Heart left ventricle (tissue), 16 donors: ENCODE data around the gene ZNF219. TPM values are rescaled to one million over a fixed set of nuclear protein-coding genes. Genes with fewer than 3 reads are reported as not detected.

Experiments
- ATAC-seq, 4 donors: fragments of 200-7000 bp; cut with Tn5 transposase; one replicate each; pipeline ENCODE4 v1.9.1; 2020 to 2022; ENCODE audit warnings: moderate library complexity in 4 of 4, mild to moderate bottlenecking in 3 of 4, moderate number of reproducible peaks in 1 of 4
- DNase-seq, 5 donors: peaks; one replicate each; pipeline ENCODE4 v3.0.0-alpha.2; 2020
- H3K27ac ChIP-seq, 12 donors: fragments of 200-600 bp; sonication (generic) in 4 of 12; one replicate each; pipeline versions ENCODE4 v1.5.0 to v1.8.0; 2016 to 2022; ENCODE audit warnings: mild to moderate bottlenecking in 2 of 12
- H3K27me3 ChIP-seq, 9 donors: fragments of 200-600 bp; sonication (generic) in 2 of 9; one replicate each; pipeline versions ENCODE4 v1.5.1 to v1.8.0; 2016 to 2022; ENCODE audit warnings: mild to moderate bottlenecking in 3 of 9
- H3K36me3 ChIP-seq, 9 donors: fragments of 200-600 bp; sonication (generic) in 2 of 9; one replicate each; pipeline versions ENCODE4 v1.5.0 to v1.8.0; 2018 to 2022; ENCODE audit warnings: mild to moderate bottlenecking in 2 of 9
- H3K4me1 ChIP-seq, 12 donors: fragments of 200-600 bp; sonication (generic) in 4 of 12; one replicate each; pipeline versions ENCODE4 v1.5.0 to v1.8.0; 2016 to 2022; ENCODE audit warnings: mild to moderate bottlenecking in 3 of 12
- H3K4me3 ChIP-seq, 12 donors: fragments of 200-600 bp; sonication (generic) in 4 of 12; one replicate each; pipeline versions ENCODE4 v1.5.0 to v1.8.0; 2017 to 2022; ENCODE audit warnings: mild to moderate bottlenecking in 9 of 12, moderate library complexity in 4 of 12
- H3K9me3 ChIP-seq, 12 donors: fragments of 200-600 bp; sonication (generic) in 4 of 12; one replicate each; pipeline versions ENCODE4 v1.5.0 to v1.8.0; 2016 to 2022; ENCODE audit warnings: mild to moderate bottlenecking in 1 of 12
- POLR2A ChIP-seq, 2 donors: fragments of 450-650 bp; IDR thresholded peaks; one replicate each; pipeline ENCODE4 v1.6.1; 2017; ENCODE audit warnings: antibody characterized with exemption in 2 of 2, mild to moderate bottlenecking in 2 of 2, moderate library complexity in 2 of 2
- WGBS, 4 donors: extraction: QIAGEN DNeasy Blood & Tissue Kit in 2 of 4; methylation state at CpG; one replicate each; pipeline versions ENCODE4 v1.1.5 to v1.1.7; 2013 to 2018; 5-methylcytosine and 5-hydroxymethylcytosine counted together
- intact Hi-C, 10 donors: fragments of 100-400 bp; cut with DNase I; formaldehyde crosslinking; loops; one replicate each; pipeline versions ENCODE4 v1.11.1 to v1.14.2; 2022
- polyA plus RNA-seq, 2 donors: library from polyadenylated mRNA; stranded (reverse); fragments of 200-250 nt; gene quantifications; one replicate each; pipeline ENCODE4 v1.2.3, GENCODE V29; 2013
- total RNA-seq, 9 donors: library from RNA; depleted of rRNA in 2 of 9; stranded (reverse); fragments of >200 nt in 2 of 9; fragmentation: NEBNext Ultra II Directional in 3 of 9; extraction: Animal tissue kit (Norgen Biotek cat#: 25700) in 3 of 9; gene quantifications; one replicate each; pipeline versions ENCODE4 v1.1.0 to v1.2.4, GENCODE V29; 2016 to 2023
- TF ChIP-seq, protein P1 (sequence below), 12 donors: fragments of 200-600 bp; sonication (generic) in 4 of 12; IDR thresholded peaks; one replicate each; pipeline versions ENCODE4 v1.5.0 to v1.8.0; 2018 to 2022; ENCODE audit warnings: antibody characterized with exemption in 12 of 12, mild to moderate bottlenecking in 5 of 12
- donor health status: ischemic (EF 13 %, LVEDD 7.1; RV severe dilation, severe dysfunction).
- donor health status: healthy with polysubstance abuse.
- donor health status: DM: no; HTN: yes; CAD: no.
- donor health status: DM: no; HTN: no; CAD: no.
- donor health status: ischemic (EF 25% LVEDD 6.9; RV normal size, moderate dysfunction).
- donor health status: ischemic (EF 25% LVEDD 5.7; RV mildly dilated, moderate dysfunction).
- donor health status: healthy.
- donor health status: DM: yes; HTN: yes; CAD: no.
- donor health status: ischemic (EF 35%, LVEDD 5.7; RV mildly dilated, moderate dysfunction).
- donor health status: nonischemic (EF 11% LVEDD 7.7; RV severe dilation, severe dysfunction).
- donor health status: DM: yes; HTN: yes; CAD: no.
- donor health status: PGD.
- donor health status: ischemic (EF 29% LVEDD 5.4; RV normal size, mild dysfunction).
- donor health status: nonischemic (EF 23%, LVEDD 6.1; RV moderate dilation, normal function).

ZNF219 gene
- total and polyA plus RNA-seq, 11 donors, result 33.9 to 97.9 (median 43.0) TPM

DNA sequence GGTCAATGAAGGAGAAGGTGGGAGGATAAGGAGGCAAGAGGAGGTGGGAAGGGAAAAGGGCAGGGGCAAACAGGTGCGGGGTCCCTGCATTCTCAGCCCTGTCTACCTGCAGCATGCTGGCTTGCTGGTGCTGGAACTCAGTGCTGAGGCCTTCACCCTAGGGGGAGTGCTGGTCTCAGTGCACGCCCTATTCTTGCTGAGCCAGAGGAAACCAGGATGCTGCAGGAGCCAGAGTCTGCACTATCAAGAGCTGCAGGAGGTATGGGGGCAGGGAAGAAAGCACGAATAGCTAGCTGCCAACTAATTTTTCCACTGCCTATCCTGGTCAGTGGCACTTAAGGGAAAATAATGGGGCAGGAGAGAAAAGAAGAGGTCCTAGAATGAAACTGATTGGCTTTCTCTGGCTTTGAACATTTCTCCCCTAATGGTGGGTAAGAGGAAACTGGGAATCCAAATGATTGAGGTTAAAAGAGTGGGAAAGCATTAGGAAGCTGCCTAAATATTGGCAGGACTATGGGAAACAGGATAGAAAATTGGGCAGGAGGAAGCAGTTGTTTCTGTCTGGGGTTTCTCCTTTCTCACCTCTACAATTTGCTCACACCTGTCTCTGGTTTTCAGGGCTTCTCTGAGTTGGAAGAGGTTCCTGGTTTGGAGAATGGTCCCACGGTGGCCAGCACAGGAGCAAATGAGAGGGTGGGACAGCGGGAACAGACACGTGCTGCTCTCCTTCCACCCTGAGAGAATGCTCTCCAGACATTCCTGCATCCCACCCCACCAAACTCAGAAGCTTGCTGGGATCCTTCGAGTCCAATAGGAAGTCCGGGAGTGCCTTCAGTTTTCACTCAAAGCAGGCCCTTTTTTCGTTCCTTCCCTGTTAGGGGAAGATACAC lies 4.3 kb upstream of the ZNF219 start:
- H3K4me1 ChIP-seq, result peaks cover 0 to 55% (median 37%) of the 10 kb centered on the region in 12 donors

DNA sequence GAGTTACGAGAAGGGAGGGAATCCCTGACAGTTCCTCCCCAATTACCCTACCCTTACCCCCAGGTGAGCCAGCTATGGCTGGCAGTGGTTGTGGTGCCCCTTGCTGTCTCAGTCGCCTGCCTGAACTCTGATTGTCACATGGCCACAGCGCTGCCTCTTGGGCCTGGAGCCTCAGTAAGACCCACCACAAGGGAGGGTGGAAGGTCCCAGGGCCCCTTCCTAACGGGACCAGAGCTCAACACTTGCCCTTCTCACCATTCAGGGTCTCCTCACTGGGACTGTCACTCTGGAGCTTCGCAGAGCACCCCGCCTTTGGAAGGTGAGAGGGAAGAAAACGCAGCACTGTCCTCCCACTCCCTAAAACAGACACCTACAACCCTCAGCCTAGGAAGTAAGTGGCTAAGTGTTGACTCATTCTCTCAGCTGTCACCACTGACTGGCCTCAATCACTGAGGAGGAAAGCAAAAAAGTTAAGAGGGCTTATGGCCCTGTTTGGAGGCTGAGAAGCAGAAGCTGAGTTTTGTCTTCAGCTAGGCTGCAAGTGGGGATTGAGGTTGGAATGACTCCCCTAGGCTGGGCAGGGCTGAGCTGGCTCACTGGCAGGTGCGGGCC lies 3.5 kb upstream of the ZNF219 start:
- DNase-seq (no peak), ATAC-seq (no peak)
- TF ChIP-seq, protein P1, sequence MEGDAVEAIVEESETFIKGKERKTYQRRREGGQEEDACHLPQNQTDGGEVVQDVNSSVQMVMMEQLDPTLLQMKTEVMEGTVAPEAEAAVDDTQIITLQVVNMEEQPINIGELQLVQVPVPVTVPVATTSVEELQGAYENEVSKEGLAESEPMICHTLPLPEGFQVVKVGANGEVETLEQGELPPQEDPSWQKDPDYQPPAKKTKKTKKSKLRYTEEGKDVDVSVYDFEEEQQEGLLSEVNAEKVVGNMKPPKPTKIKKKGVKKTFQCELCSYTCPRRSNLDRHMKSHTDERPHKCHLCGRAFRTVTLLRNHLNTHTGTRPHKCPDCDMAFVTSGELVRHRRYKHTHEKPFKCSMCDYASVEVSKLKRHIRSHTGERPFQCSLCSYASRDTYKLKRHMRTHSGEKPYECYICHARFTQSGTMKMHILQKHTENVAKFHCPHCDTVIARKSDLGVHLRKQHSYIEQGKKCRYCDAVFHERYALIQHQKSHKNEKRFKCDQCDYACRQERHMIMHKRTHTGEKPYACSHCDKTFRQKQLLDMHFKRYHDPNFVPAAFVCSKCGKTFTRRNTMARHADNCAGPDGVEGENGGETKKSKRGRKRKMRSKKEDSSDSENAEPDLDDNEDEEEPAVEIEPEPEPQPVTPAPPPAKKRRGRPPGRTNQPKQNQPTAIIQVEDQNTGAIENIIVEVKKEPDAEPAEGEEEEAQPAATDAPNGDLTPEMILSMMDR (IDR thresholded peaks at IDR 0.05), result no peak
- no peak for TF ChIP-seq POLR2A (IDR thresholded peaks at IDR 0.05)
- H3K27me3 ChIP-seq, result no peaks in the 10 kb centered on the region
- no peak overlapping the region for H3K27ac ChIP-seq
- intact Hi-C loops, result loop anchor here in 7 of 10 donors (5.0 to 10.0 kb wide), 9 partner anchors 35 to 637 kb away; partner anchors contain the start of genes RNASE4 (in 3 of the 7), ANG (in 2 of the 7), PIP4P1 (in 1 of the 7) and PNP (in 1 of the 7)
- no peak overlapping the region for H3K4me3 ChIP-seq
- no peaks in the 10 kb centered on the region for H3K36me3 ChIP-seq
- peaks cover 0 to 57% (median 43%) of the 10 kb centered on the region in 12 donors for H3K4me1 ChIP-seq
- 80 to 87% (median 86%) methylated on average over 8 of the region's 8 CpGs for WGBS, 4 donors
- H3K9me3 ChIP-seq, result no peaks in the 10 kb centered on the region

More for the DNA sequence above, 4.3 kb upstream of the ZNF219 start:
- DNase-seq, result no peak
- ATAC-seq, result no peak
- Histone ChIP-seq H3K27me3 (no peaks in the 10 kb centered on the region), H3K9me3 (no peaks in the 10 kb centered on the region), H3K4me3 (peak overlapping the region in 11 of 12 donors; percentile 61 to 88 (median 73)), H3K27ac (peak overlapping the region in 10 of 12 donors; percentile 95 to 100 (median 97)), H3K36me3 (no peaks in the 10 kb centered on the region)
- 19 to 26% (median 23%) methylated on average over 9 of the region's 9 CpGs for WGBS, 4 donors
- intact Hi-C loops, result loop anchor here in 7 of 10 donors (5.0 to 10.0 kb wide), 9 partner anchors 35 to 638 kb away; partner anchors contain the start of genes RNASE4 (in 3 of the 7), ANG (in 2 of the 7), PIP4P1 (in 1 of the 7) and PNP (in 1 of the 7)
- TF ChIP-seq POLR2A (IDR thresholded peaks at IDR 0.05), result no peak
- TF ChIP-seq, protein P1 (IDR thresholded peaks at IDR 0.05), result no peak

DNA sequence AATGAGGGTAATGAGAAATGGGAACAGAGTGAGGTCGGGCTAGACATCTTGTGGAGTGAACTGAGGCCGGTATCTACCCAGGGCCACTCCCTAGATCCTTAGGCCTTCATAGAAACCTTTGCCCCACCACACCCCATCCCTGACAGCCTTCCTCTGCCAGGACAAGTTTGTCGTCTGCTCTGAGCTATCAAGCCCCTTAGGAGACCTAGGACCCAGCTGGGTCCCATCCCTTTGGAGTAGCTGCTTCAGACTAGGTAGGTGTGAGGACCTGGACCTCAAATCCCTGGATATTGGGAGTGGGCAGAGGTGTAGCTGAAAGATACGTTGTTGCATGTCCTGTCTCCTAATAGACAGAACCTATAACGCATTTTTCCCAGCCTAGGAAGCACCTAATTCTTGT lies 2.5 kb upstream of the ZNF219 start, which contains the start of gene TMEM253:
Gene TMEM253 (plus strand): TSS at position 136 of the 400 bp plus-strand sequence. CDS start 278 bp downstream, outside the sequence.
- Histone ChIP-seq H3K27ac (peak within 1 kb of the TSS in 3 of 12 donors; percentile 87 to 94 (median 93)), H3K27me3 (no peaks in the 10 kb centered on the region), H3K4me1 (peaks cover 0 to 53% (median 39%) of the 10 kb centered on the region in 12 donors), H3K9me3 (no peaks in the 10 kb centered on the region), H3K4me3 (no peak within 1 kb of the TSS), H3K36me3 (no peaks in the 10 kb centered on the region)
- intact Hi-C loops, result loop anchor here in 7 of 10 donors (5.0 to 10.0 kb wide), 9 partner anchors 34 to 636 kb away; partner anchors contain the start of genes RNASE4 (in 3 of the 7), ANG (in 2 of the 7), PIP4P1 (in 1 of the 7) and PNP (in 1 of the 7)
- no peak for DNase-seq
- no peak for ATAC-seq
- WGBS, 4 donors, result 89 to 95% (median 93%) methylated on average over 5 of the region's 5 CpGs
- TF ChIP-seq, protein P1 (IDR thresholded peaks at IDR 0.05), result no peak
- no peak for TF ChIP-seq POLR2A (IDR thresholded peaks at IDR 0.05)
